K562 (cell line): ENCODE results near the gene SFR1. TPM values are rescaled to one million over a fixed set of nuclear protein-coding genes. Genes with fewer than 3 reads are reported as not detected.

Source experiments
- ARID1B ChIP-seq: fragments of 450-650 bp; IDR thresholded peaks from 2 replicates; pipeline ENCODE4 v1.6.1; 2016; ENCODE audit warnings: antibody characterized with exemption, mild to moderate bottlenecking, inconsistent platforms
- BRD9 ChIP-seq: fragments of 450-650 bp; IDR thresholded peaks from 2 replicates; pipeline ENCODE4 v1.6.1; 2018; ENCODE audit warnings: low read depth; ENCODE audit not compliant: partially characterized antibody
- DNMT1 ChIP-seq: fragments of 450-650 bp; IDR thresholded peaks from 2 replicates; pipeline ENCODE4 v1.6.1; 2016; ENCODE audit warnings: antibody characterized with exemption, mild to moderate bottlenecking
- ELF2 ChIP-seq: fragments of 250-450 bp; sonication (Bioruptor Pico); IDR thresholded peaks from 2 replicates; pipeline ENCODE4 v1.5.0; 2021; ENCODE audit warnings: mild to moderate bottlenecking
- GTF3C2 ChIP-seq: IDR thresholded peaks from 3 replicates; pipeline ENCODE4 v1.6.1; 2011; ENCODE audit warnings: borderline replicate concordance, mild to moderate bottlenecking, moderate library complexity; ENCODE audit not compliant: insufficient read length; ENCODE audit errors: extremely low read depth
- HES1 ChIP-seq: fragments of 450-650 bp; IDR thresholded peaks from 2 replicates; pipeline ENCODE4 v1.6.1; 2016; ENCODE audit warnings: low read depth, mild to moderate bottlenecking, moderate library complexity
- MEIS2 ChIP-seq: fragments of 450-650 bp; IDR thresholded peaks from 2 replicates; pipeline ENCODE4 v1.6.1; 2014; ENCODE audit warnings: mild to moderate bottlenecking; ENCODE audit not compliant: partially characterized antibody
- MLX ChIP-seq, 2 experiments: fragments of 450-650 bp in 1 of 2; sonication (generic) in 1 of 2; formaldehyde crosslinking; conservative IDR thresholded peaks; 2 replicates each; pipeline versions ENCODE4 v1.4.0 to v1.8.1; 2020 to 2022; ENCODE audit warnings: mild to moderate bottlenecking in 1 of 2, missing genetic modification reagents in 1 of 2
- PHB2 ChIP-seq: fragments of 450-650 bp; IDR thresholded peaks from 2 replicates; pipeline ENCODE4 v1.6.1; 2017; ENCODE audit warnings: low read depth
- PKNOX1 ChIP-seq: fragments of 450-650 bp; IDR thresholded peaks from 2 replicates; pipeline ENCODE4 v1.6.1; 2016
- TCF3 ChIP-seq: sonication (generic); formaldehyde crosslinking; IDR thresholded peaks from 2 replicates; pipeline ENCODE4 v1.4.0; 2020; ENCODE audit warnings: mild to moderate bottlenecking, missing genetic modification reagents
- TCF7 ChIP-seq: sonication (generic); IDR thresholded peaks from 2 replicates; pipeline ENCODE4 v1.6.1; 2016; ENCODE audit warnings: antibody characterized with exemption, borderline replicate concordance
- TCFL5 ChIP-seq: fragments of 250-450 bp; sonication (Bioruptor Pico); conservative IDR thresholded peaks from 2 replicates; pipeline ENCODE4 v1.6.1; 2021; ENCODE audit warnings: mild to moderate bottlenecking, moderate library complexity, matching md5 sums
- ZBTB9 ChIP-seq: fragments of 450-650 bp; formaldehyde crosslinking; IDR thresholded peaks from 2 replicates; pipeline ENCODE4 v1.4.0; 2020; ENCODE audit warnings: mild to moderate bottlenecking, moderate library complexity
- ZNF184 ChIP-seq: sonication (generic); formaldehyde crosslinking; IDR thresholded peaks from 2 replicates; pipeline ENCODE4 v1.5.0; 2020; ENCODE audit warnings: missing genetic modification reagents
- ZNF197 ChIP-seq: fragments of 200-800 bp; sonication (Bioruptor generic); IDR thresholded peaks from 2 replicates; pipeline ENCODE4 v1.6.1; 2016; ENCODE audit warnings: low read depth, missing genetic modification characterization, missing compliant biosample characterization
- ZNF583 ChIP-seq: fragments of 250-450 bp; sonication (Bioruptor Pico); IDR thresholded peaks from 2 replicates; pipeline ENCODE4 v1.4.0; 2020
- ZNF717 ChIP-seq: fragments of 250-450 bp; sonication (Bioruptor Pico); IDR thresholded peaks from 2 replicates; pipeline ENCODE4 v1.5.0; 2021
- polyA plus RNA-seq, 8 experiments: library from polyadenylated mRNA; depleted of rRNA in 4 of 8; stranded (reverse) in 5 of 8; unstranded in 3 of 8; fragments of >200 nt; fragmentation: Nextera tagmentation in 2 of 8; fragmentation: Illumina TruSeq in 1 of 8; extraction: Ambion mirVana in 2 of 8; extraction: Trizol in 1 of 8; gene quantifications; 2 replicates each; pipeline versions ENCODE4 v1.2.1 to v1.2.3, GENCODE V29; 2011 to 2014; ENCODE audit warnings: inconsistent platforms in 1 of 8, missing spikeins in 1 of 8
- total RNA-seq, 7 experiments: library from RNA; depleted of rRNA in 6 of 7; stranded (reverse); fragments of >200 nt in 6 of 7; fragmentation: Illumina TruSeq in 2 of 7; extraction: Trizol in 2 of 7; gene quantifications; 2 replicates each; pipeline versions ENCODE4 v1.2.1 to v1.2.3, GENCODE V29; 2011 to 2021; ENCODE audit warnings: low replicate concordance in 1 of 7

SFR1 gene
- total and polyA plus RNA-seq, 9 of the 15 experiments (the other 6 are each of a cell fraction or from before 2014, with no cell fraction given) = 4.3 to 18.7 (median 9.1) TPM

- TF ChIP-seq ZBTB9 (no peak), TCFL5 (CRISPR knock-in tag) (no peak), GTF3C2 (no peak), ELF2 (CRISPR knock-in tag) (no peak), ARID1B (peak; percentile 62), MLX (CRISPR knock-in tag; conservative IDR thresholded peaks at IDR 0.05) (no peak), HES1 (0 out of 2 replicates have a peak, but pooled peaks have one; percentile 28), PKNOX1 (0 out of 2 replicates have a peak, but pooled peaks have one; percentile 13), TCF3 (CRISPR knock-in tag) (peak; percentile 29; the same call in 1 of the 2 replicates), TCF7 (no peak), ZNF184 (CRISPR knock-in tag) (no peak), ZNF197 (CRISPR knock-in tag) (no peak), PHB2 (no peak), BRD9 (no peak), DNMT1 (no peak), ZNF583 (CRISPR knock-in tag) (no peak), ZNF717 (CRISPR knock-in tag) (no peak), MEIS2 (peak; percentile 91)
Observed at GRCh38 chr10:104109908-104110662, 11.9 kb upstream of the SFR1 start (continued).
